Dermis microvascular lymphatic vessel endothelial cell (primary cell): ENCODE data around the gene C1orf53. TPM values are rescaled to one million over a fixed set of nuclear protein-coding genes. Genes with fewer than 3 reads are reported as not detected.

ENCODE experiments used
- DNase-seq, 2 donors: peaks; one replicate each; pipeline versions ENCODE4 v3.0.0 to v3.0.0-alpha.2; 2010; ENCODE audit warnings: low read depth in 2 of 2
- total RNA-seq: library from RNA; depleted of rRNA; stranded (reverse); fragments of >200 nt; gene quantifications from 2 replicates; pipeline ENCODE4 v1.2.1, GENCODE V29; 2014

Gene C1orf53
- total RNA-seq, 1 donor from 2014 or later, result 3.5 TPM

DNA sequence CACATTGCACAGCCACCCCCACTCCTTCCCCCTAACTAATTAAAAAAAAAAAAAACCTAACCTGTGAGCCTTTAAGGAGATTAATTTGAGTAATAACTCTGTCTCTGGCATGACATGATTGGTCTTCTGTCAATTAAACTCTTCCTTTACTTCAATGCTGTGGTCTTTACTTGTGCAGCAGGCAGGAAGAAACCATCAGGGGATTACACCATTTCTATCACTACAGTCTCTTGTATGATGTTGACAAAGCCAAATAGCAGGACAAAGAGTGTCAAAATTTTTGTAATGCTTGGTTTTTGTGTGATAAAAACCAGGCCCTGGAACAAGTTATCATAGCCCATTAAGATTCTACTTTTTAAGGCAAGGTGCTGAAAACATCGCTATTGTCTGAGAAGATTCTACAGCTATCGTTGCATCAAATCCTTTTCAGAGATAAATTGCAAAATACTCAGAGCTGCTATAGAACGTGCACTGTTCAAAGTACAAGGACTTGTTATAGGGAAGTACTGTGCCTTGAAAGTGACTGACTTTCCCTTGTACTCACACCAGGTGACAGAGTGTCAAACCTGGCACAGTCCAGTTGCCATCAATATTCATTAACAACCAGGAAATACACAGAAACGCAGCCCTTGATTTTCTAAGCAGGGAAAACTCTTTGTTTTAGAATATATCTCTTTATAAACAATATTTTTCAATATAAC, 52.4 kb downstream of the C1orf53 start:
- no peak for DNase-seq

DNA sequence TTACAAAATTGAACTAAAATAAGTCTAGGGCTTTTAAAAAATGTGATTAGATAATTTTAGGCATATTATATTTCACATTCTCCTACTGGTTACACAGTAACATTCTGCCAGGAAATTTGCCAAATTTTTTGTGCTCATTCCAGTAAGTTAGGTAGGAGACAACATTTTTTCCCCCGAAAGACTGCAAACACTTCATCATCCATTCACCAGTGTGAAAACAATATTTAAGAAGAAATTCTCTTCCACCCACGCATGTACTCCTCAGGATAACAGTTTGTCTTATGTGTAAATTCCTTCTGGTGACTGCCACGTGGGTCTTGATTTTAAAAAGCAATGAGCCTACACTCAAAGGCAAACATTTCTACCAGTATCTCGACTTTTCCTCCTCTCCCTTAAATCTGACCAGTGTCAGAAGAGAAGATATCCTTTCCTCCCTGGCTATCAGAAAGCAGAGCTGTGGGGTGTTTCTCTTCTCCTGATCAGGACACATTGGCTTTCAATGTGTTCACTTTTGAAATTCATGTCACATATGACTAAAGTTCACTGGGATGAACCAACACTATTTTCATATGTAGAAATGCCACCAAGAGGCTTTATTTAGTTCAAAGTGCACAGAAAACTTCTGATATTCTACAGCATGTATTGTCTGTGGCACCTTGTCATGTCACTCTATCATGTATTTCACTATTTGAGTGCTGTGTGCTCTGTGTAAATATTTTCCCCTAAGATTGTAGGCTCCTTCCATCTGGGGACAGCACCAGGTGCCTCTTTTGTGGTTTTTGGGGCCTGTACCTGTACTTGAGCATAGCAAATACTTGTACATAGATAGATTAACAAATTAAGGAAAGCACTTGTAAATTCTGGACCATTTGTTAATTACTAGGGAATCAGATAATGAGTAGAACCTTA, 53.3 kb downstream of the C1orf53 start:
- DNase-seq, result no peak

Other genes with a start within 250 kb of the C1orf53 start
- 2.2 and 3.2 TPM in 2 replicates for gene DENND1B, start 127.2 kb upstream of the C1orf53 start, total RNA-seq
- gene LHX9, start 14.7 kb downstream of the C1orf53 start, total RNA-seq, result not detected in 2 replicates